ENCODE results near the gene FBXW11.

Gene FBXW11

GRCh38 chr5:171820561-171820960 lies 185.9 kb downstream of the FBXW11 start:
- Histone ChIP-seq H3K27ac (replicated peaks) (no peak overlapping the region), H3K27me3 (ENCODE audit: insufficient read depth, poor library complexity, severe bottlenecking) (no peaks in the 10 kb centered on the region), H3K4me3 (replicated peaks; ENCODE audit: insufficient read depth, low read length) (no peak overlapping the region)
- no peak for DNase-seq (ENCODE audit: low read depth in 1 of 2, low spot score in 1 of 2)
- TF ChIP-seq REST (IDR thresholded peaks at IDR 0.05; ENCODE audit: insufficient replicate concordance, low read depth) (no peak), POLR2AphosphoS5 (IDR thresholded peaks at IDR 0.05; ENCODE audit: low read depth) (no peak), SPI1 (IDR thresholded peaks at IDR 0.05; ENCODE audit: borderline replicate concordance, low read depth) (no peak), CTCF (IDR thresholded peaks at IDR 0.05; ENCODE audit: insufficient read depth, low read length) (no peak), GABPA (IDR thresholded peaks at IDR 0.05; ENCODE audit: low read depth) (no peak)

DNA sequence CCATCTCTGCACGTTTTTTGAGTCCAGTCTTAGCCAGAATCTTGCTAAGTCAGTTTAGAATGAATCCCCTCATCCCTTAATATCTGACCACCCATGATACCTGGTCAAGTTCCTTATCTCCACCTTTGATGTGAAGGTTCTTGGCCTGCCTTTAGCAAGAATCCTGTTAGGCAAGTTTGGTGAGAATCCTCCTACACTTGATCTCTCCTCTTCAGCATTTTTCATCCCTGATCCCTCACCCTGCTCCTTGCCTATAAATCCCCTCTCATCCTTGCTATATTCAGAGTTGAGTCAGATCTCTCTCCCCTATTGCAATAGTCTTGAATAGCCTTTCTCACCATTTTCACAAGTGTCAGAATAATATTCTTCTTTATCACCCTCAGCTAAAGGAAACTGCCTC lies 189.8 kb downstream of the FBXW11 start:
- Histone ChIP-seq H3K27me3 (ENCODE audit: insufficient read depth, poor library complexity, severe bottlenecking) (no peaks in the 10 kb centered on the region), H3K4me3 (replicated peaks; ENCODE audit: insufficient read depth, low read length) (no peak overlapping the region), H3K27ac (replicated peaks) (no peak overlapping the region)
- TF ChIP-seq REST (IDR thresholded peaks at IDR 0.05; ENCODE audit: insufficient replicate concordance, low read depth): no peak
- no peak for TF ChIP-seq GABPA (IDR thresholded peaks at IDR 0.05; ENCODE audit: low read depth)
- no peak for TF ChIP-seq SPI1 (IDR thresholded peaks at IDR 0.05; ENCODE audit: borderline replicate concordance, low read depth)
- no peak for TF ChIP-seq POLR2AphosphoS5 (IDR thresholded peaks at IDR 0.05; ENCODE audit: low read depth)
- no peak for TF ChIP-seq CTCF (IDR thresholded peaks at IDR 0.05; ENCODE audit: insufficient read depth, low read length)
- DNase-seq (ENCODE audit: low read depth in 1 of 2, low spot score in 1 of 2): no peak

GRCh38 chr5:171813813-171814490 lies 192.5 kb downstream of the FBXW11 start:
- DNase-seq (ENCODE audit: low read depth in 1 of 2, low spot score in 1 of 2): no peak
- H3K27me3 ChIP-seq (ENCODE audit: insufficient read depth, poor library complexity, severe bottlenecking): no peaks in the 10 kb centered on the region
- no peak overlapping the region for H3K4me3 ChIP-seq (replicated peaks; ENCODE audit: insufficient read depth, low read length)
- no peak overlapping the region for H3K27ac ChIP-seq (replicated peaks)
- no peak for TF ChIP-seq POLR2AphosphoS5 (IDR thresholded peaks at IDR 0.05; ENCODE audit: low read depth)
- no peak for TF ChIP-seq SPI1 (IDR thresholded peaks at IDR 0.05; ENCODE audit: borderline replicate concordance, low read depth)
- no peak for TF ChIP-seq GABPA (IDR thresholded peaks at IDR 0.05; ENCODE audit: low read depth)
- TF ChIP-seq REST (IDR thresholded peaks at IDR 0.05; ENCODE audit: insufficient replicate concordance, low read depth): no peak
- TF ChIP-seq CTCF (IDR thresholded peaks at IDR 0.05; ENCODE audit: insufficient read depth, low read length): no peak
